ENCODE results near the gene HEPACAM2. TPM values are rescaled to one million over a fixed set of nuclear protein-coding genes. Genes with fewer than 3 reads are reported as not detected.

The HEPACAM2 gene
- total and polyA plus RNA-seq, 2 donors (not counting 3 experiments of a cell fraction or from before 2014, with no cell fraction given) = not detected

GRCh38 chr7:93142127-93142526, 84.1 kb downstream of the HEPACAM2 start:
- Histone ChIP-seq H3K4me1 (ENCODE audit: control insufficient read depth, extremely low read depth, insufficient read depth, low read length) (peaks cover 17% of the 10 kb centered on the region), H3K27me3 (ENCODE audit: control insufficient read depth in 2 of 2, insufficient read depth in 2 of 2, low read length in 2 of 2) (no peaks in the 10 kb centered on the region), H3K4me2 (ENCODE audit: insufficient read depth, low read length) (no peak overlapping the region), H3K4me3 (replicated peaks in 1 of 3; ENCODE audit: insufficient read depth in 1 of 3, low read depth in 1 of 3, low read length in 3 of 3) (no peak overlapping the region), H3K27ac (ENCODE audit: insufficient read depth, low read depth, low read length) (no peak overlapping the region), H3K9ac (replicated peaks; ENCODE audit: extremely low read depth, insufficient read depth, low read length) (no peak overlapping the region), H3K36me3 (ENCODE audit: control insufficient read depth in 2 of 2, extremely low read depth in 1 of 2, insufficient read depth in 2 of 2, low read length in 2 of 2) (no peaks in the 10 kb centered on the region), H3K9me1 (replicated peaks; ENCODE audit: control insufficient read depth, extremely low read depth, insufficient read depth, low read length) (no peaks in the 10 kb centered on the region), H2AFZ (ENCODE audit: low read depth, low read length) (no peak overlapping the region), H3K79me2 (ENCODE audit: control insufficient read depth, insufficient read depth, low read length) (no peaks in the 10 kb centered on the region), H3K9me3 (replicated peaks; ENCODE audit: control insufficient read depth, insufficient read depth, low read length) (no peaks in the 10 kb centered on the region), H4K20me1 (replicated peaks; ENCODE audit: control insufficient read depth, extremely low read depth, insufficient read depth, low read length) (no peaks in the 10 kb centered on the region)
- CTCF ChIA-PET = no interaction called here
- BruUV-seq (replicated peaks) = no TSS peak
- dilution Hi-C loops (cut with MboI; ENCODE audit: extremely low pct_ligation_motif_present, low sequenced_read_pairs) (no loop called here), intact Hi-C loops (cut with micrococcal nuclease) (loop anchor here (10.0 kb wide), 1 partner anchor 507 kb away; no protein-coding TSS in a partner anchor)
- TF ChIP-seq MYC (IDR thresholded peaks at IDR 0.05; ENCODE audit: low read depth, low read length) (no peak), FOS (IDR thresholded peaks at IDR 0.05; ENCODE audit: borderline replicate concordance, insufficient read depth, low read length) (no peak)
- no peak for FAIRE-seq
- DNase-seq (ENCODE audit: low read depth, low spot score) = no peak
- POLR2A ChIA-PET = no interaction called here

- intact Hi-C loops (cut with micrococcal nuclease) (loop anchor here (10.0 kb wide), 1 partner anchor 506 kb away; no protein-coding TSS in a partner anchor), dilution Hi-C loops (cut with MboI; ENCODE audit: extremely low pct_ligation_motif_present, low sequenced_read_pairs) (no loop called here)
- TF ChIP-seq FOS (IDR thresholded peaks at IDR 0.05; ENCODE audit: borderline replicate concordance, insufficient read depth, low read length) = no peak
- TF ChIP-seq EZH2 (IDR thresholded peaks at IDR 0.05; ENCODE audit: borderline replicate concordance, low read depth, low read length, severe bottlenecking) = no peak
- TF ChIP-seq JUN (IDR thresholded peaks at IDR 0.05; ENCODE audit: borderline replicate concordance, insufficient read depth, insufficient read length, low read depth) = no peak
- TF ChIP-seq GATA2 (IDR thresholded peaks at IDR 0.05; ENCODE audit: insufficient read depth, insufficient read length, low read depth, low read length) = no peak
- no peak for TF ChIP-seq CTCF (IDR thresholded peaks at IDR 0.05; ENCODE audit: extremely low read depth in 1 of 2, insufficient read depth in 1 of 2, low read depth in 1 of 2, low read length in 2 of 2)
- no peak for TF ChIP-seq POLR2AphosphoS5 (IDR thresholded peaks at IDR 0.05; ENCODE audit: insufficient read depth, low read depth, low read length)
- TF ChIP-seq MYC (IDR thresholded peaks at IDR 0.05; ENCODE audit: low read depth, low read length) = no peak
- TF ChIP-seq MAX (IDR thresholded peaks at IDR 0.05; ENCODE audit: insufficient read depth, insufficient read length) = no peak
- no peak for TF ChIP-seq POLR2A (IDR thresholded peaks at IDR 0.05; ENCODE audit: low read depth, low read length)
- Histone ChIP-seq H3K9ac (replicated peaks; ENCODE audit: extremely low read depth, insufficient read depth, low read length) (no peak overlapping the region), H3K9me3 (replicated peaks; ENCODE audit: control insufficient read depth, insufficient read depth, low read length) (no peaks in the 10 kb centered on the region), H2AFZ (ENCODE audit: low read depth, low read length) (no peak overlapping the region), H3K27me3 (ENCODE audit: control insufficient read depth in 2 of 2, insufficient read depth in 2 of 2, low read length in 2 of 2) (no peaks in the 10 kb centered on the region), H3K79me2 (ENCODE audit: control insufficient read depth, insufficient read depth, low read length) (no peaks in the 10 kb centered on the region), H3K36me3 (ENCODE audit: control insufficient read depth in 2 of 2, extremely low read depth in 1 of 2, insufficient read depth in 2 of 2, low read length in 2 of 2) (no peaks in the 10 kb centered on the region), H3K27ac (ENCODE audit: insufficient read depth, low read depth, low read length) (no peak overlapping the region), H3K4me3 (replicated peaks in 1 of 3; ENCODE audit: insufficient read depth in 1 of 3, low read depth in 1 of 3, low read length in 3 of 3) (no peak overlapping the region), H3K4me2 (ENCODE audit: insufficient read depth, low read length) (no peak overlapping the region), H3K9me1 (replicated peaks; ENCODE audit: control insufficient read depth, extremely low read depth, insufficient read depth, low read length) (no peaks in the 10 kb centered on the region), H3K4me1 (ENCODE audit: control insufficient read depth, extremely low read depth, insufficient read depth, low read length) (peaks cover 3% of the 10 kb centered on the region), H4K20me1 (replicated peaks; ENCODE audit: control insufficient read depth, extremely low read depth, insufficient read depth, low read length) (no peaks in the 10 kb centered on the region)
- DNase-seq (ENCODE audit: low read depth, low spot score) (no peak), FAIRE-seq (no peak)
- POLR2A ChIA-PET = no interaction called here
- no TSS peak for BruUV-seq (replicated peaks)
- CTCF ChIA-PET = no interaction called here
These were observed 85.6 kb downstream of the HEPACAM2 start for GRCh38 chr7:93140582-93141191.

Data from endothelial cell of umbilical vein (primary cell).